WTC11 (cell line): Measurements from ENCODE around the gene MCFD2. TPM values are rescaled to one million over a fixed set of nuclear protein-coding genes. Genes with fewer than 3 reads are reported as not detected.

Experiments used
- ATAC-seq: fragments of 200-7000 bp; cut with Tn5 transposase; 2 replicates; pipeline ENCODE4 v1.10.0; 2021; ENCODE audit warnings: mild to moderate bottlenecking, moderate library complexity
- CTCF ChIA-PET: fragments of 300-600 bp; sonication (Branson Sonifier 250); formaldehyde crosslinking; loops from one replicate; lab custom pipeline; 2021; ENCODE audit warnings: antibody characterized with exemption; lab: Charles Lee
- POLR2A ChIA-PET: fragments of 350-600 bp; sonication (Branson Sonifier 250); formaldehyde crosslinking; loops from one replicate; lab custom pipeline; 2021; ENCODE audit warnings: antibody characterized with exemption; lab: Charles Lee
- DNase-seq: peaks from one replicate; pipeline ENCODE4 v3.0.0; 2021; ENCODE audit warnings: low spot score
- H3K27ac Mint-ChIP-seq: 2 replicates; pipeline ENCODE4 v1.8.0; 2021; ENCODE audit warnings: mixed read lengths
- H3K27me3 Mint-ChIP-seq: 2 replicates; pipeline ENCODE4 v1.8.0; 2021; ENCODE audit warnings: low read depth, mild to moderate bottlenecking, moderate library complexity, mixed read lengths
- H3K36me3 Mint-ChIP-seq: 2 replicates; pipeline ENCODE4 v1.8.0; 2021; ENCODE audit warnings: mixed read lengths
- H3K4me1 Mint-ChIP-seq: 2 replicates; pipeline ENCODE4 v1.8.0; 2022; ENCODE audit warnings: mixed read lengths
- H3K4me3 Mint-ChIP-seq: 2 replicates; pipeline ENCODE4 v1.8.0; 2021; ENCODE audit warnings: mild to moderate bottlenecking, moderate library complexity, mixed read lengths
- H3K9me3 Mint-ChIP-seq: 2 replicates; pipeline ENCODE4 v1.8.0; 2021; ENCODE audit warnings: mixed read lengths
- ARID4B ChIP-seq: sonication (generic); formaldehyde crosslinking; IDR thresholded peaks from 2 replicates; pipeline ENCODE4 v1.8.0; 2023; ENCODE audit warnings: missing genetic modification reagents, mild to moderate bottlenecking, borderline replicate concordance
- CTCF ChIP-seq: fragments of 200-600 bp; IDR thresholded peaks from 2 replicates; pipeline ENCODE4 v1.8.0; 2022; ENCODE audit warnings: antibody characterized with exemption
- E2F4 ChIP-seq: sonication (generic); formaldehyde crosslinking; IDR thresholded peaks from 2 replicates; pipeline ENCODE4 v1.8.1; 2022; ENCODE audit warnings: low read depth, mild to moderate bottlenecking, moderate library complexity, missing genetic modification reagents, borderline replicate concordance
- ETV6 ChIP-seq: sonication (generic); formaldehyde crosslinking; IDR thresholded peaks from 2 replicates; pipeline ENCODE4 v1.8.1; 2022; ENCODE audit warnings: mild to moderate bottlenecking, missing genetic modification reagents
- GRHL2 ChIP-seq: fragments of 250-450 bp; sonication (Bioruptor Pico); IDR thresholded peaks from 2 replicates; pipeline ENCODE4 v1.8.0; 2022; ENCODE audit warnings: mild to moderate bottlenecking, moderate library complexity; ENCODE audit not compliant: insufficient replicate concordance, severe bottlenecking
- GTF2I ChIP-seq: fragments of 250-450 bp; sonication (Bioruptor Pico); conservative IDR thresholded peaks from 2 replicates; pipeline ENCODE4 v1.4.0; 2021; ENCODE audit warnings: mild to moderate bottlenecking
- MLX ChIP-seq: sonication (generic); formaldehyde crosslinking; IDR thresholded peaks from 2 replicates; pipeline ENCODE4 v1.8.1; 2023; ENCODE audit warnings: mild to moderate bottlenecking, missing genetic modification reagents, moderate library complexity
- NFATC4 ChIP-seq: fragments of 250-450 bp; sonication (Bioruptor Pico); IDR thresholded peaks from 2 replicates; pipeline ENCODE4 v1.9.0; 2021; ENCODE audit warnings: mild to moderate bottlenecking
- NR2C2 ChIP-seq: sonication (generic); formaldehyde crosslinking; IDR thresholded peaks from 2 replicates; pipeline ENCODE4 v1.8.0; 2022; ENCODE audit warnings: mild to moderate bottlenecking, missing genetic modification reagents
- RELA ChIP-seq: sonication (generic); formaldehyde crosslinking; IDR thresholded peaks from 2 replicates; pipeline ENCODE4 v1.8.1; 2022; ENCODE audit warnings: missing genetic modification reagents, mild to moderate bottlenecking, borderline replicate concordance
- SMAD4 ChIP-seq: sonication (generic); formaldehyde crosslinking; IDR thresholded peaks from 2 replicates; pipeline ENCODE4 v1.8.0; 2022; ENCODE audit warnings: mild to moderate bottlenecking, missing genetic modification reagents
- SOX15 ChIP-seq: fragments of 250-450 bp; sonication (Bioruptor Pico); IDR thresholded peaks from 2 replicates; pipeline ENCODE4 v1.9.0; 2021; ENCODE audit warnings: mild to moderate bottlenecking
- ZNF263 ChIP-seq: sonication (generic); formaldehyde crosslinking; IDR thresholded peaks from 2 replicates; pipeline ENCODE4 v1.8.1; 2022; ENCODE audit warnings: low read depth, mild to moderate bottlenecking, moderate library complexity, missing genetic modification reagents
- ZNF396 ChIP-seq: fragments of 250-450 bp; sonication (Bioruptor Pico); IDR thresholded peaks from 2 replicates; pipeline ENCODE4 v1.8.0; 2021; ENCODE audit warnings: mild to moderate bottlenecking, moderate library complexity, borderline replicate concordance
- ZNF671 ChIP-seq: fragments of 250-450 bp; sonication (Bioruptor Pico); IDR thresholded peaks from 2 replicates; pipeline ENCODE4 v1.8.0; 2021; ENCODE audit warnings: mild to moderate bottlenecking
- total RNA-seq: library from RNA; stranded (reverse); gene quantifications from 3 replicates; pipeline ENCODE4 v1.2.3, GENCODE V29; 2021

The MCFD2 gene
- total RNA-seq, 1 experiment from 2014 or later: 68.1 TPM

- TF ChIP-seq NFATC4 (CRISPR knock-in tag) (no peak), ETV6 (CRISPR knock-in tag) (no peak)
These were observed 47.6 kb upstream of the MCFD2 start (continued) for GRCh38 chr2:46963210-46963609.

- no peaks in the 10 kb centered on the region for H3K27me3 Mint-ChIP-seq
- CTCF ChIA-PET: no interaction called here
- H3K4me1 Mint-ChIP-seq: no peaks in the 10 kb centered on the region
These were observed 47.1 kb upstream of the MCFD2 start for GRCh38 chr2:46962751-46963150.

More at GRCh38 chr2:46962751-46963150, 47.1 kb upstream of the MCFD2 start:
- Mint-ChIP-seq H3K36me3 (peaks cover 6% of the 10 kb centered on the region), H3K4me3 (no peak overlapping the region), H3K9me3 (no peaks in the 10 kb centered on the region), H3K27ac (no peak overlapping the region)
- DNase-seq (no peak), ATAC-seq (no peak)
- POLR2A ChIA-PET: no interaction called here
- TF ChIP-seq CTCF: no peak
- no peak for TF ChIP-seq E2F4 (CRISPR knock-in tag)
- TF ChIP-seq ZNF396 (CRISPR knock-in tag): no peak
- no peak for TF ChIP-seq ETV6 (CRISPR knock-in tag)
- TF ChIP-seq SOX15 (CRISPR knock-in tag): no peak
- no peak for TF ChIP-seq ARID4B (CRISPR knock-in tag)
- no peak for TF ChIP-seq NR2C2 (CRISPR knock-in tag)
- no peak for TF ChIP-seq ZNF263 (CRISPR knock-in tag)
- TF ChIP-seq RELA (CRISPR knock-in tag): no peak
- TF ChIP-seq SMAD4 (CRISPR knock-in tag): no peak
- TF ChIP-seq MLX (CRISPR knock-in tag): no peak
- no peak for TF ChIP-seq ZNF671 (CRISPR knock-in tag)
- TF ChIP-seq GRHL2 (CRISPR knock-in tag): no peak
- no peak for TF ChIP-seq GTF2I (CRISPR knock-in tag)
